IMR-90 (cell line): ENCODE data around the gene AGXT. TPM values are rescaled to one million over a fixed set of nuclear protein-coding genes. Genes with fewer than 3 reads are reported as not detected.

ENCODE experiments used
- ATAC-seq: fragments of 200-7000 bp; cut with Tn5 transposase; 2 replicates; pipeline ENCODE4 v1.9.1; 2020; ENCODE audit warnings: low read depth, mild to moderate bottlenecking, moderate library complexity
- BruUV-seq: library from RNA; stranded (reverse); fragments of 400-500 nt; replicated peaks from 2 replicates; lab custom pipeline; 2021; lab: Mats Ljungman, UMichigan
- CTCF ChIA-PET: fragments of 300-600 bp; formaldehyde crosslinking; extraction: SDS; loops from one replicate; lab custom pipeline; 2021; ENCODE audit warnings: antibody characterized with exemption; lab: Yijun Ruan, JAX
- POLR2A ChIA-PET: fragments of 300-600 bp; sonication (Branson Sonifier 250); formaldehyde crosslinking; loops from one replicate; lab custom pipeline; 2022; ENCODE audit warnings: antibody characterized with exemption; ENCODE audit not compliant: unreplicated experiment; lab: Charles Lee
- DNase-seq: peaks from one replicate; pipeline ENCODE4 v3.0.0; 2013
- H2AFZ ChIP-seq: replicated peaks from 2 replicates; pipeline ENCODE3; 2013; ENCODE audit warnings: low read length, mild to moderate bottlenecking; ENCODE audit not compliant: poor library complexity
- H2AK5ac ChIP-seq: 2 replicates; pipeline ENCODE4 v1.6.1; 2013; ENCODE audit warnings: low read depth, low read length, inconsistent platforms
- H2AK9ac ChIP-seq: replicated peaks from 2 replicates; pipeline ENCODE3; 2013; ENCODE audit warnings: mild to moderate bottlenecking, low read depth, low read length, moderate library complexity; ENCODE audit not compliant: poor library complexity
- H2BK120ac ChIP-seq: 2 replicates; pipeline ENCODE4 v1.6.1; 2013; ENCODE audit warnings: low read depth, low read length, inconsistent platforms
- H2BK15ac ChIP-seq: 3 replicates; pipeline ENCODE4 v1.6.1; 2013; ENCODE audit warnings: low read depth, low read length, inconsistent platforms
- H2BK20ac ChIP-seq: 2 replicates; pipeline ENCODE4 v1.6.1; 2013; ENCODE audit warnings: low read depth, mild to moderate bottlenecking, inconsistent platforms, low read length, moderate library complexity
- H2BK5ac ChIP-seq: 2 replicates; pipeline ENCODE4 v1.6.1; 2013; ENCODE audit warnings: mild to moderate bottlenecking, low read depth, low read length, inconsistent platforms; ENCODE audit not compliant: poor library complexity, severe bottlenecking
- H3K14ac ChIP-seq: replicated peaks from 2 replicates; pipeline ENCODE4 v1.6.1; 2013; ENCODE audit warnings: low read depth, low read length, inconsistent platforms
- H3K18ac ChIP-seq: 2 replicates; pipeline ENCODE4 v1.6.1; 2013; ENCODE audit warnings: low read depth, low read length, control low read depth
- H3K23ac ChIP-seq: 2 replicates; pipeline ENCODE4 v1.6.1; 2013; ENCODE audit warnings: low read depth, low read length, inconsistent platforms
- H3K27ac ChIP-seq: 2 replicates; pipeline ENCODE4 v1.5.1; 2013; ENCODE audit warnings: mild to moderate bottlenecking, control low read depth, low read length; ENCODE audit not compliant: insufficient read depth
- H3K27me3 ChIP-seq: 2 replicates; pipeline ENCODE4 v1.6.1; 2013; ENCODE audit warnings: low read length; ENCODE audit not compliant: control insufficient read depth, insufficient read depth
- H3K36me3 ChIP-seq: 2 replicates; pipeline ENCODE4 v1.6.1; 2013; ENCODE audit warnings: low read length, mixed read lengths; ENCODE audit not compliant: control insufficient read depth, insufficient read depth
- H3K4ac ChIP-seq: 2 replicates; pipeline ENCODE4 v1.6.1; 2013; ENCODE audit warnings: low read depth, low read length, inconsistent platforms
- H3K4me1 ChIP-seq: 2 replicates; pipeline ENCODE4 v1.6.1; 2013; ENCODE audit warnings: low read length, mixed read lengths; ENCODE audit not compliant: control insufficient read depth, insufficient read depth
- H3K4me2 ChIP-seq: 2 replicates; pipeline ENCODE4 v1.6.1; 2013; ENCODE audit warnings: low read depth, mild to moderate bottlenecking, control low read depth, low read length, moderate library complexity
- H3K4me3 ChIP-seq: 2 replicates; pipeline ENCODE4 v1.5.1; 2013; ENCODE audit warnings: low read depth, mild to moderate bottlenecking, control low read depth, low read length, moderate library complexity; ENCODE audit not compliant: insufficient read depth
- H3K56ac ChIP-seq: 2 replicates; pipeline ENCODE4 v1.6.1; 2013; ENCODE audit warnings: low read length, inconsistent platforms; ENCODE audit not compliant: insufficient read depth; ENCODE audit errors: extremely low read depth
- H3K79me1 ChIP-seq, 2 experiments: 2 replicates each; pipeline ENCODE4 v1.6.1; 2013; ENCODE audit warnings: low read length in 2 of 2, inconsistent platforms in 1 of 2, low read depth in 1 of 2
- H3K9ac ChIP-seq: 2 replicates; pipeline ENCODE4 v1.6.1; 2013; ENCODE audit warnings: low read depth, low read length, control low read depth
- H3K9me1 ChIP-seq: 2 replicates; pipeline ENCODE4 v1.6.1; 2013; ENCODE audit warnings: low read length, inconsistent platforms; ENCODE audit not compliant: insufficient read depth
- H3K9me3 ChIP-seq: 2 replicates; pipeline ENCODE4 v1.6.1; 2013; ENCODE audit warnings: low read length; ENCODE audit not compliant: control insufficient read depth, insufficient read depth
- H4K20me1 ChIP-seq: 2 replicates; pipeline ENCODE4 v1.6.1; 2013; ENCODE audit warnings: low read length, inconsistent platforms; ENCODE audit not compliant: insufficient read depth
- H4K5ac ChIP-seq: 2 replicates; pipeline ENCODE4 v1.6.1; 2013; ENCODE audit warnings: mild to moderate bottlenecking, low read depth, low read length, control low read depth
- H4K8ac ChIP-seq, 2 experiments: 2 replicates each; pipeline ENCODE4 v1.6.1; 2013; ENCODE audit warnings: low read depth in 2 of 2, low read length in 2 of 2, control low read depth in 1 of 2, inconsistent platforms in 1 of 2
- H4K91ac ChIP-seq: 2 replicates; pipeline ENCODE4 v1.6.1; 2013; ENCODE audit warnings: low read depth, low read length, inconsistent platforms; ENCODE audit not compliant: insufficient read depth
- BHLHE40 ChIP-seq: fragments of 150-350 bp; IDR thresholded peaks from 2 replicates; pipeline ENCODE4 v1.6.1; 2016; ENCODE audit warnings: mild to moderate bottlenecking, low read depth, low read length
- CTCF ChIP-seq: conservative IDR thresholded peaks from 2 replicates; pipeline ENCODE4 v1.5.1; 2012; ENCODE audit warnings: mild to moderate bottlenecking, low read depth, low read length, improper control_type of control experiment
- FOS ChIP-seq: fragments of 150-350 bp; IDR thresholded peaks from 2 replicates; pipeline ENCODE4 v1.6.1; 2016; ENCODE audit warnings: low read depth, low read length
- MAZ ChIP-seq: IDR thresholded peaks from 2 replicates; pipeline ENCODE4 v1.6.1; 2012; ENCODE audit warnings: low read depth, mild to moderate bottlenecking, low read length, improper control_type of control experiment, moderate library complexity, borderline replicate concordance
- MXI1 ChIP-seq: IDR thresholded peaks from 2 replicates; pipeline ENCODE4 v1.6.1; 2012; ENCODE audit warnings: low read depth, mild to moderate bottlenecking, low read length, moderate library complexity, borderline replicate concordance
- POLR2A ChIP-seq: IDR thresholded peaks from 2 replicates; pipeline ENCODE4 v1.6.1; 2012; ENCODE audit warnings: mild to moderate bottlenecking, low read depth, low read length
- RCOR1 ChIP-seq: IDR thresholded peaks from 2 replicates; pipeline ENCODE4 v1.6.1; 2012; ENCODE audit warnings: mild to moderate bottlenecking, low read length, improper control_type of control experiment; ENCODE audit not compliant: insufficient replicate concordance
- RFX5 ChIP-seq: IDR thresholded peaks from 2 replicates; pipeline ENCODE4 v1.8.0; 2012; ENCODE audit warnings: low read depth, mild to moderate bottlenecking, low read length, moderate library complexity
- SMC3 ChIP-seq: fragments of 150-350 bp; IDR thresholded peaks from 2 replicates; pipeline ENCODE4 v1.6.1; 2016; ENCODE audit warnings: low read depth, mild to moderate bottlenecking, antibody characterized with exemption, low read length, moderate library complexity
- USF2 ChIP-seq: fragments of 150-350 bp; IDR thresholded peaks from 2 replicates; pipeline ENCODE4 v1.6.1; 2017; ENCODE audit warnings: mild to moderate bottlenecking, antibody characterized with exemption, low read length, low read depth
- WGBS, 2 experiments: methylation state at CpG; one replicate each; pipeline versions ENCODE4 v1.1.5 to v1.1.7; 2013; ENCODE audit warnings: missing lambda C conversion rate in 2 of 2; ENCODE audit not compliant: insufficient read length in 1 of 2; ENCODE audit errors: extremely low coverage in 2 of 2; 5-methylcytosine and 5-hydroxymethylcytosine counted together
- dilution Hi-C: fragments of 300-500 bp; cut with HindIII; formaldehyde crosslinking; loops from one replicate; pipeline ENCODE4 v1.14.3; 2018; ENCODE audit warnings: low sequenced_read_pairs; ENCODE audit not compliant: unreplicated experiment
- in situ Hi-C: fragments of 300-500 bp; cut with MboI; formaldehyde crosslinking; loops from 3 replicates; pipeline ENCODE4 v1.14.3; 2019; ENCODE audit warnings: low sequenced_read_pairs, inconsistent platforms, mixed read lengths
- intact Hi-C: fragments of 100-400 bp; cut with micrococcal nuclease; formaldehyde crosslinking; loops from 2 replicates; pipeline ENCODE4 v1.10.0; 2022
- polyA plus RNA-seq, 3 experiments: library from polyadenylated mRNA; depleted of rRNA; stranded (reverse); fragments of >200 nt; gene quantifications; 2 replicates each; pipeline ENCODE4 v1.2.3, GENCODE V29; 2012; ENCODE audit warnings: low replicate concordance in 1 of 3
- total RNA-seq: library from RNA; depleted of rRNA; stranded (reverse); fragments of >200 nt; gene quantifications from 2 replicates; pipeline ENCODE4 v1.2.3, GENCODE V29; 2012

AGXT gene
- total and polyA plus RNA-seq, 2 of the 4 experiments (the other 2 are of a cell fraction), result not detected

GRCh38 chr2:240912878-240913809 lies 44.5 kb downstream of the AGXT start:
- Histone ChIP-seq H3K14ac (peak overlapping the region; percentile 64), H3K9me3 (no peaks in the 10 kb centered on the region), H2AK9ac (peak overlapping the region; percentile 18), H3K4me1 (peaks cover 38% of the 10 kb centered on the region), H3K18ac (peak overlapping the region; percentile 17), H3K9me1 (peaks cover 3% of the 10 kb centered on the region; the same call in 1 of the 2 replicates), H3K27ac (peak overlapping the region; percentile 28), H2BK5ac (peak overlapping the region; percentile 78), H4K8ac (peak overlapping the region; percentile 20 to 91), H3K27me3 (no peaks in the 10 kb centered on the region), H2BK120ac (peak overlapping the region; percentile 85), H4K20me1 (no peaks in the 10 kb centered on the region), H4K91ac (peak overlapping the region; percentile 80), H3K56ac (no peak overlapping the region), H3K23ac (peak overlapping the region; percentile 9), H3K4ac (peak overlapping the region; percentile 84), H2AK5ac (peak overlapping the region; percentile 78), H3K36me3 (no peaks in the 10 kb centered on the region), H4K5ac (peak overlapping the region; percentile 0), H2BK15ac (peak overlapping the region; percentile 25; the same call in 1 of the 3 replicates), H2AFZ (peak overlapping the region; percentile 87), H3K9ac (no peak overlapping the region), H2BK20ac (peak overlapping the region; percentile 80), H3K4me3 (no peak overlapping the region), H3K4me2 (no peak overlapping the region), H3K79me1 (no peaks in the 10 kb centered on the region)
- CTCF ChIA-PET, result no interaction called here
- 82% methylated on average over 4 of the region's 21 CpGs; no CpG with 5 or more reads in 1 of the 2 experiments for WGBS, 2 experiments
- no TSS peak for BruUV-seq
- POLR2A ChIA-PET, result no interaction called here
- in situ Hi-C loops, result no loop called here
- intact Hi-C loops, result loop anchor here (5.0 kb wide), 4 partner anchors 149 to 304 kb away; partner anchors contain the start of gene PPP1R7
- TF ChIP-seq BHLHE40, result no peak
- TF ChIP-seq MXI1, result no peak
- TF ChIP-seq RCOR1, result no peak
- no peak for TF ChIP-seq SMC3
- no peak for TF ChIP-seq CTCF
- no peak for TF ChIP-seq MAZ
- TF ChIP-seq POLR2A, result no peak
- TF ChIP-seq USF2, result no peak
- no peak for TF ChIP-seq FOS
- no peak for TF ChIP-seq RFX5
- dilution Hi-C loops, result no loop called here
- DNase-seq (peak; percentile 78), ATAC-seq (peak; percentile 12)
